ENCODE results near the gene MERTK. TPM values are rescaled to one million over a fixed set of nuclear protein-coding genes. Genes with fewer than 3 reads are reported as not detected.

MERTK gene
- total RNA-seq, 1 experiment from 2014 or later, result 14.5 TPM

DNA sequence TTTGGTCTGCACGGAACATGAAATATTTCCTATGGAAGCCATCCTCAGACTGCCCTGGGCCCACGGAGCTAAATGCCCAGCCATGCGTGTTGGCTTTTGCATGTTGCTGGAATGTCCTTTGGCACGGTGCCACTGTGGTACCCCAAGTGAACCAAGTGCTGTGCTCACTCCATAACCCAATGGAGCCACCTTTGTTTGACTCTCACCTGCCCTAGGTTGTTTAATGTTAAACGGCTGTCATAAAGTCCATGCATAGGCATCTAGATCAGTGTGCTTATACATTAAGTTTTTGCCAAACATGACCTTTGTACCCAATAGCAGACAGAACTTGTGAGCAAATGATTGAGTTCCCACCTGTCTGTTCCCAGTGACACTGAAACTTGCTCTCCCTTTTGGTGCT lies 96.7 kb downstream of the MERTK start:
- DNase-seq (ENCODE audit: low read depth, low spot score), result no peak
- H3K27me3 ChIP-seq (ENCODE audit: control insufficient read depth, insufficient read depth, low read length), result no peaks in the 10 kb centered on the region

DNA sequence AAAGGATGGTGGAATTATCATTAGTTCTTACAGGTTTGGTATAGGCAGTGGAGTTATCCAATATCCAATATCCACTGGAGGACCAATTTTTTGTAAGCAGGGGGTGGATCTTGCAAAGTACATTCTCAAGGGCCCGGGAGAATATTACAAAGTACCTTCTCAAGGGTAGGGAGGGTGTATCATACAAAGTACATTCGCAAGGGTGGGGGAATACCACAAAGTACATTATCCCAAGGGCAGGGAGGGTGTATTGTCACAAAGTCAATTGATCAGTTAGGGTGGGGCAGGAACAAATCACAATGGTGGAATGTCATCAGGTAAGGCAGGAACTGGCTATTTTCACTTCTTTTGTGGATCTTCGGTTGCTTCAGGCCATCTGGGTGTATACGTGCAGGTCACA lies 101.4 kb downstream of the MERTK start:
- no peak for TF ChIP-seq SIN3A (IDR thresholded peaks at IDR 0.05; ENCODE audit: borderline replicate concordance, insufficient read depth, low read depth, low read length)
- TF ChIP-seq CTCF (IDR thresholded peaks at IDR 0.05), result no peak
- no peak for TF ChIP-seq POLR2AphosphoS5 (IDR thresholded peaks at IDR 0.05; ENCODE audit: low read depth, low read length)
- TF ChIP-seq TCF7L2 (IDR thresholded peaks at IDR 0.05; ENCODE audit: low read depth, low read length), result no peak
- no peak for TF ChIP-seq REST (IDR thresholded peaks at IDR 0.05; ENCODE audit: insufficient read depth in 1 of 2, low read depth in 2 of 2, low read length in 1 of 2)
- in situ Hi-C loops (cut with HindIII; ENCODE audit: low pct_unique_long_range_greater_than_20kb, low sequenced_read_pairs) (no loop called here), intact Hi-C loops (cut with micrococcal nuclease; ENCODE audit: unreplicated experiment) (no loop called here)
- DNase-seq (ENCODE audit: low read depth, low spot score) (no peak), ATAC-seq (no peak)
- ChIA-PET CTCF (no interaction called here), POLR2A (no interaction called here)
- H3K27ac ChIP-seq (ENCODE audit: low read length), result no peak overlapping the region
- no peaks in the 10 kb centered on the region for H3K9me3 ChIP-seq (ENCODE audit: control insufficient read depth, insufficient read depth, low read depth, low read length)
- BruUV-seq (replicated peaks), result no TSS peak
- no peaks in the 10 kb centered on the region for H3K4me1 ChIP-seq (ENCODE audit: control insufficient read depth, insufficient read depth, low read length)
- no peak overlapping the region for H3K4me3 ChIP-seq (ENCODE audit: low read depth in 2 of 2, low read length in 2 of 2)
- H3K27me3 ChIP-seq (ENCODE audit: control insufficient read depth, insufficient read depth, low read length), result no peaks in the 10 kb centered on the region
- H3K36me3 ChIP-seq (ENCODE audit: control insufficient read depth, insufficient read depth, low read length), result no peaks in the 10 kb centered on the region; the same call in 1 of the 2 replicates

More for the DNA sequence above, 96.7 kb downstream of the MERTK start:
- in situ Hi-C loops (cut with HindIII; ENCODE audit: low pct_unique_long_range_greater_than_20kb, low sequenced_read_pairs), result no loop called here
- BruUV-seq (replicated peaks), result no TSS peak
- no peak for ATAC-seq
- Histone ChIP-seq H3K27ac (ENCODE audit: low read length) (no peak overlapping the region), H3K4me3 (ENCODE audit: low read depth in 2 of 2, low read length in 2 of 2) (no peak overlapping the region), H3K36me3 (ENCODE audit: control insufficient read depth, insufficient read depth, low read length) (no peaks in the 10 kb centered on the region), H3K9me3 (ENCODE audit: control insufficient read depth, insufficient read depth, low read depth, low read length) (no peaks in the 10 kb centered on the region), H3K4me1 (ENCODE audit: control insufficient read depth, insufficient read depth, low read length) (no peaks in the 10 kb centered on the region)
- CTCF ChIA-PET, result no interaction called here
- TF ChIP-seq POLR2AphosphoS5 (IDR thresholded peaks at IDR 0.05; ENCODE audit: low read depth, low read length), result no peak
- no peak for TF ChIP-seq TCF7L2 (IDR thresholded peaks at IDR 0.05; ENCODE audit: low read depth, low read length)
- TF ChIP-seq SIN3A (IDR thresholded peaks at IDR 0.05; ENCODE audit: borderline replicate concordance, insufficient read depth, low read depth, low read length), result no peak
- no peak for TF ChIP-seq REST (IDR thresholded peaks at IDR 0.05; ENCODE audit: insufficient read depth in 1 of 2, low read depth in 2 of 2, low read length in 1 of 2)
- no peak for TF ChIP-seq CTCF (IDR thresholded peaks at IDR 0.05)
- POLR2A ChIA-PET, result no interaction called here
- intact Hi-C loops (cut with micrococcal nuclease; ENCODE audit: unreplicated experiment), result no loop called here
